Testis (tissue), 2 donors: ENCODE results near the gene MKRN1.

Source experiments
- CTCF ChIP-seq, 3 experiments: fragments of 450-650 bp in 2 of 3; fragments of 200-600 bp in 1 of 3; sonication (generic) in 1 of 3; IDR thresholded peaks; one replicate each; pipeline ENCODE4 v1.5.1; 2016 to 2019; ENCODE audit warnings: antibody characterized with exemption in 3 of 3, mild to moderate bottlenecking in 2 of 3, moderate library complexity in 1 of 3
- POLR2A ChIP-seq: fragments of 450-650 bp; IDR thresholded peaks from one replicate; pipeline ENCODE4 v1.6.1; 2017; ENCODE audit warnings: antibody characterized with exemption, mild to moderate bottlenecking, moderate library complexity

- no peak for TF ChIP-seq CTCF (IDR thresholded peaks at IDR 0.05)
- no peak for TF ChIP-seq POLR2A
Measured at GRCh38 chr7:140447841-140448240, 31.5 kb downstream of the MKRN1 start.
